HG03175 (cell line): ENCODE data around the gene HAUS7.

Experiments
- ATAC-seq: cut with Tn5 transposase; IDR thresholded peaks from one replicate; pipeline ENCODE4 v1.9.1; 2021; ENCODE audit warnings: mild to moderate bottlenecking, moderate library complexity; ENCODE audit not compliant: unreplicated experiment

The HAUS7 gene

GRCh38 chrX:153457136-153457825 is 13.1 kb downstream of the HAUS7 start:
- no peak for ATAC-seq

GRCh38 chrX:153456704-153457103 is 13.7 kb downstream of the HAUS7 start:
- no peak for ATAC-seq

DNA sequence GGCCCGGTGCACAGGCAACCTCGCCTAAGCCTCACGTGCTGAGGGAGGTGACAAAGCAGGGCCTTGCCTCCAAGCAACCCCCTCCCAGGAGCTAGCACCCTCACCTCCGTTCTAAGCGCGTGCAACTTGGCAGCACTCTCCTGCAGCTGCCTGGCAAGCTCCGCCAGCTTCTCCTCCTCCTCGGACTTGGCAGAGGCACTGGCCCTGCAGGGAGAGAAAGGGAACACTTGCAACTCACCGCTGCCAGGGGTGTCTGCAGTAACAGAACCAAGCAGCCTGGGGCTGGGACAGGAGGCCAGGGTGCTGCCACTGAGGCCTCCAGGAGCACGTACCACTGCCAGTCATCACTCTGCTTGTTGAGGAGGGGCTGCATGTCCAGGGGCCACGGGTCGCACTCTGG is 14.2 kb downstream of the HAUS7 start:
- no peak for ATAC-seq

GRCh38 chrX:153455571-153455970 is 14.8 kb downstream of the HAUS7 start:
- no peak for ATAC-seq

- no peak for ATAC-seq
These were observed 15.3 kb downstream of the HAUS7 start for GRCh38 chrX:153454901-153455550.

- ATAC-seq: no peak
These were observed 19.5 kb downstream of the HAUS7 start for GRCh38 chrX:153450949-153451277.

DNA sequence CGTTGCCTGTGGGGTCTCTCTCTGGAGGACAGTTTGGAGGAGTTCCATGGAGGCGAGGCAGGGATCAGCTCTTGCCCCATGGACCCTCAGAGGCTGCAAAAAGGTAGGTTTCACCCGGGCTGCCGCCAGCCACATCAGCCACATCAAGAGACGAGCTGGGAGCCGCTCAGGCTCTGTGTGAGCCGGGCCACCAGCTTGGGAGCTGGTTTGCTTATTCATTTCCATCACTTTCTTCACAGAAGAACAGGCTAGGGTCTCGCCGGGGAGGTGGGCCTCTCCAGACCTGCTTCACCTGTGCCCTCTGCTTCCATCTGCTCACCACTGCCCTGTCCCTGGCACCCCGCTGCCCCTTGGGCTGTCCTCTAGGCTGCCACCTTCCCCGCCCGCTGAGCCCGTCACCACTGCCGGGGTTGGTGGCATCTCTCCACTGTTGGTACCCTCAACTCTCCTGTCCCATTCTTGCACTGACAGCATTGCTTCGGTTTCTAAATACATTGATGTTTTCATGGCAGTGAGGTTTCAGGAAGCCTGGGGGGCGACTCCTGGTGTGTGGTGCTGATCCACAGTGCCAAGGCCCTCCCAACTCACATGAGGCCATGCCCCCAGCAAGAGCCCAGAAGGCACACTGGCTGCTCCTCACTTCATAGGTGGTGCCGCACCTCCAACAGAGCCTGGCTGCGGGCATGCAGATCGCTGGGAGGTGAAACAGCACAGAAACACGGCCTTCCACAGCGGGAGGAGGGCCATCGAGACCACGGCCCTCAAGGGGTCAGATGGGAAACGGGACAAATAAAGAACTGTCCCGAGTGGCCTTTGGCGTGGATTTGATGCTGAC is 20.0 kb downstream of the HAUS7 start:
- no peak for ATAC-seq

GRCh38 chrX:153449368-153450113 is 20.8 kb downstream of the HAUS7 start:
- no peak for ATAC-seq

- no peak for ATAC-seq
These were observed 21.6 kb downstream of the HAUS7 start for GRCh38 chrX:153448556-153449367.

- ATAC-seq: no peak
These were observed 22.8 kb downstream of the HAUS7 start for GRCh38 chrX:153447581-153447960.

DNA sequence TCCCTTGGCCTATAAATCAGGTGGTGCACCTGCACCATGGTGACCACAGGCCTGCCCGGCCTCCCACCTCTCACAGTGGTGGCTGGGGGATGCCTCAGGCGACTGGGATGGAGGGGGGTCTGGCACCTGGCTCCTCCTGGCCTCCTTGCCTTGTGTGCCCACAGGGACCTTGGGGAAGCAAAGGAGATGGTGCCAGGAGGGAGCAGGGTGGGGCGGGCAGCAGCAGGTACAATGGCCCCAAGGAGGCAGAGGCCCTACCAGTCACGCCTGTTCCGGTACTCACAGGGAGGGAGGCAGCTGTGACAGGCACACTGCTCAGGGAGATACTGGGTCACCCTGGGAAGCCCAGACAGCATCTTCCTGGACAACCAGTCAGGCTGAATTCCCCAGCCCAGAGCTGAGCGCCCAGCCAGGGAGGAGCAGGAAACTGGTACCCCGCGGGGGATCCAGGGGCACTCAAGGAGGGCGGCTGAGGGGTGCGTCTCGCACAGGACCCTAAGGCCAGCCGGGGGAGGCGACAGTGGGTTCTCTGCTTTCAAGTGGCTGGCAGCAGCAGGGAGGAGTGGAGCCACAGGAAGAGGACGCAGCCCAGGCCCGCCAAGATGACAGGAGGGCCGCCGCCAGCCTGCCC is 23.3 kb downstream of the HAUS7 start:
- no peak for ATAC-seq

DNA sequence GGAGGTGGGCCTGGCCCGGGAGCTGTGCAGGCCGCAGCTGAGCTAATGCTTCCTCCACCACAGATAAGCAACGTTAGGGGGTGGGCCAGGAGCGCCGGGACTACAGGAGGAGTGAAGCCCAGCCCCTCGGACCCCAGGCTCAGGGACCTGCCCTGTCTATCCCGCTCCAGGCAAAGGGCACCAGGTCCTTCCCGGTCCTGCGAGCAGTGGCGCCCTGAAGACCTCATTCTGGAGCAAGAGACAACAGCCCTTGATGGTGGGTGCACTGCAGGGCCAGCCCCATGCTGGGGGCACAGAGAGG is 23.8 kb downstream of the HAUS7 start:
- no peak for ATAC-seq

- ATAC-seq: no peak
These were observed 24.3 kb downstream of the HAUS7 start, which contains the start of gene TREX2 for GRCh38 chrX:153445856-153446635. TREX2 (minus strand) TSS chrX:153446056; CDS start chrX:153445430, 626 bp downstream.

DNA sequence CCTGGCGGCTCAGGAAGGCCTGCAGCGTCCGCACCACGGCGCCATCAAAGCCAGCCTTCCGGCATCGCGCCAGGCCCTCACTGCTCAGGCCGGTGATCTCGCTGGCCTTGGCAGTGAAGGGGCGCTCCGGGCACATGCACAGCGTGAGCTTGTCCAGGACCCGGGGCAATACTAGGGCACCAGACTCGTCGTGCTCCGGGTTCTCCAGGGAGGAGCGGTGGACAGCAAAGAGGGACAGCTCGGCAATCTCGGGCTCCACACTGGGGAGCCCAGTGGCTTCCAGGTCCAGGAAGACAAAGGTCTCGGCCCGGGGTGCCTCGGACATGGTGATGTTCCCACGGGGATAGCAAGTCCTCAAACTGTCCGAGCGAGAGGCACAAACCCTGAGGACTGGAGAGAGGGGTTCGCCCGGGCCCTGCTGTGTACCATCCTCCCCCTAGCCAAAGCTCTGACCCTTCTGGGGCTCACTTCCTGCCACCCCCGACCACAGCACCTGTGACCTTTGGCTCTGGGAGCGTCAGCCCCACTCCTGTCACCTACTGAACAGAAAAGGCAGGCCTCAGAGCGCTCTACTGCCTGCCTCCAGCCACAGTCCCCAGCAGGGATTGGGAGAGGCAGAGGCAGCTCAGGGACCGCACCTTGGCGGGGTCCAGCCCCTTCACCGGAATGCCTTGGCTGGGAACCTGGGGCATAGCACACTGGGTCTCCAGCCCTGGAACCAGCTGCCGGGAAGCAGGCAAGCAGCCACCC is 25.1 kb downstream of the HAUS7 start:
- ATAC-seq: no peak

GRCh38 chrX:153444333-153445011 is 25.9 kb downstream of the HAUS7 start:
- ATAC-seq: no peak

- ATAC-seq: no peak
These were observed 26.7 kb downstream of the HAUS7 start for GRCh38 chrX:153443476-153444332.

GRCh38 chrX:153442463-153442862 is 27.9 kb downstream of the HAUS7 start:
- ATAC-seq: no peak
